Neuron (in vitro differentiated cells): ENCODE data around the gene FCER1G.
"Not testable (repeated sequence)": the region's sequence is repeated elsewhere in the genome, so short reads cannot be mapped to it uniquely, and the experiment has no call there.

ENCODE experiments used
- H2AFZ ChIP-seq: one replicate; pipeline ENCODE4 v1.6.1; 2013; ENCODE audit warnings: low read depth, mild to moderate bottlenecking, inconsistent platforms, low read length, moderate library complexity
- H3K27me3 ChIP-seq: one replicate; pipeline ENCODE4 v1.6.1; 2013; ENCODE audit warnings: low read length; ENCODE audit not compliant: insufficient read depth
- H3K36me3 ChIP-seq: one replicate; pipeline ENCODE4 v1.6.1; 2013; ENCODE audit warnings: low read length; ENCODE audit not compliant: insufficient read depth
- H3K4me1 ChIP-seq: one replicate; pipeline ENCODE4 v1.6.1; 2013; ENCODE audit warnings: low read length; ENCODE audit not compliant: insufficient read depth
- H3K4me3 ChIP-seq: 2 replicates; pipeline ENCODE4 v1.5.1; 2013; ENCODE audit warnings: mild to moderate bottlenecking, low read length, moderate library complexity
- H3K9me3 ChIP-seq: one replicate; pipeline ENCODE4 v1.6.1; 2013; ENCODE audit warnings: low read length

FCER1G gene

DNA sequence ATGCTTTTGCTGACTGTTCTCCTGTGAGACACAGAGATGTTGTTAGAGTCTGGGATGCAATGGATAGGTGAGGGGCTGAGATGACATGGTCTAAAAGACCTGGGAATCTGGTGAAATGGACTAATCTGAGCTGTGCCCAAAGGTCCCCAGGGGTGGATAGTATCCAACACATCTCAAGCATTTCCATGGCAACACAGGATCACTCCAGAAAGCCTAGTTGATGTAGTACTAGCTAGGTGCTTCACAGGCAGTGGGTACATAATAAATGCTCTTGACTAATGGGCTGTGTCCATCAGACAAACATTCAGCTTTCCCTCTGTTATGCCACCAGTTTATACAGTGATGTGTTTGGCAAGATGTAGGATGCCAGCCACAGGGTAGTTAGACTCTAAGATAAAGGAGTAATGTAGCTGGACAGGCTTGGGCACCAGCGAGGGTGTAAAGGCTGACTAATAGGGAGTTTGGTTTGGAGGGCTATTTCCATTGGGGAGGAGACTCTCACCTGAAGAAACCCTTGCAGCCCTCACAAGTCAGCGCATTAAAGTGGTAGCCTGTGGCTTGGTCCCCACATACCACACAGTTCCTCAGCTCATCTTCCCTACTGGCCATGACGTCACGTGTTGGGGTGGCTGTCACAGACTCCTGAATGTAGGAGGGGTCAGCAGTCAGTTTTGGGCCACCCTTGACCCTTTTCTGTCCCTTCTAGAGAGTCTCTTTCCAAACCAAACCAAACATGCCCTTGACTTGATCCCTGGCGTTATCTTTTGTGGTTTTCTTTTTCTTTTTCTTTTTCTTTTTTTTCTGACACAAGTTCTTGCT is 21.1 kb downstream of the FCER1G start:
- no peaks in the 10 kb centered on the region for H3K36me3 ChIP-seq
- H3K27me3 ChIP-seq: no peaks in the 10 kb centered on the region
- no peaks in the 10 kb centered on the region for H3K9me3 ChIP-seq

DNA sequence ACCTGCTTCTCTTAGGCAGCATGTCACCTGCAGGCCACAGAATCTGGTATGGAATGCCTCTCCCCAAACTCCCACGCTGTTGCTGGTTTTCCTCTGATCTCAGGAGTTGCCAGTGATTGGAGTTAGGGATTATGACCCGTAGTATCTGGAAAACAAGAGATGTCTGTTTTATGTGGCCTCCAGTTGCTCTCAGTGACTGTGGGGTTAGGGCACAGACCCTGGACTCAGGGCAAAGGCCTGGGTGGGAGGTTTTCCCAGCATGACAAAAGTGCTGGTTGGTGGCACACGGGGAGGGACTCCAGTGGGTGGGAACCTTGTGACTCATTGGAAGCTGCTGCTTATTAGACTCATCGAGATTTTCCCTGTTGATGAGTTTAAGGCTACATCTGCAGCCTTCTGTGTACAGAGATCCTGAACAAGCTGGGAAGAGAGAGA is 23.0 kb downstream of the FCER1G start, which contains the start of gene NR1I3:
Gene NR1I3, minus strand, starts transcription at position 165 of the 435 bp plus-strand sequence. CDS start 1,638 bp downstream, outside the sequence.
- H3K27me3 ChIP-seq: peaks cover 2% of the 10 kb centered on the region
- no peak within 1 kb of the TSS for H2AFZ ChIP-seq
- no peaks in the 10 kb centered on the region for H3K9me3 ChIP-seq
- H3K4me3 ChIP-seq: no peak within 1 kb of the TSS
- no peaks in the 10 kb centered on the region for H3K36me3 ChIP-seq
- peaks cover 5% of the 10 kb centered on the region for H3K4me1 ChIP-seq

More for the DNA sequence above, 21.1 kb downstream of the FCER1G start:
- Histone ChIP-seq H3K4me3 (no peak overlapping the region), H2AFZ (no peak overlapping the region), H3K4me1 (no peaks in the 10 kb centered on the region)

DNA sequence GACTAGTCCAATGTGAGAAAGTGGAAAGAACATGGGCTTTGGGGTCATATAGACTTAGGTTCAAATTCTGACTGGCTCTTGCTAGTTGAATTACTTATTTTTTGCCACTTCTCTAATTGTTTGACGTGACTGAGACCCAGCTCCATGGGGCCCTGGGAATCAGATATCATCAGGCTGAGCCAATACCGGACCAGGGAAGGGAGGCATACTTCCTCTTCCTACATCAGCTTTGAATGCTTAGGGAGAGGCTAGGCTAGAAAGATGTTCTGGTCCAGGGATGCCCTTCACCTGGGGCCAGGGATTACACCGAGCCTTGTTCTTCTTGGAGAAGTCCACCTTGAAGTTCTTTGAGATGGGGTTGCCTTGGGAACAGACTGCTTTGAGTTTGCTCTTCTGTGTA is 26.6 kb downstream of the FCER1G start:
- Histone ChIP-seq H3K36me3 (no peaks in the 10 kb centered on the region), H3K4me1 (peaks cover 5% of the 10 kb centered on the region), H3K4me3 (no peak overlapping the region), H3K9me3 (no peaks in the 10 kb centered on the region), H2AFZ (no peak overlapping the region), H3K27me3 (peaks cover 2% of the 10 kb centered on the region)

DNA sequence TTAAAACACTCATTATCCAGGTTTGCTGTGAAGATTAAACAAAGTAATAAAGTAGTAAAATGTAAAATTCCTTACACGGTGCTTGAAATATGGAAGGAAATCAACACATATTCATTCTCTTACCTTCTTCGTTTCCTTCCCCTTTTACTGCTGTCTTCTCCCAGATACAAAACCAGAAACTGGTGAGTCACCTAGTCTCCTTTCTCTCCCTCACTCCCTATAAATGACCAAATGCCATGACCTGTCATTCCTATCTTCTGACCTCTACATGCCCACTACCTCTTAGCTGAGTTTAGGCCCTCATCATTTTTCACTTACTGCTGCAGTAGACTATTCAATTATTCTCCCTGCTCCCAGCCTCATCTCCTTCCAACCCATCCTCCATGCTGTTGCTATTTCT is 27.2 kb downstream of the FCER1G start:
- Histone ChIP-seq H3K4me3 (no peak overlapping the region), H3K27me3 (peaks cover 2% of the 10 kb centered on the region), H3K9me3 (no peaks in the 10 kb centered on the region), H2AFZ (no peak overlapping the region), H3K4me1 (peaks cover 5% of the 10 kb centered on the region), H3K36me3 (no peaks in the 10 kb centered on the region)

DNA sequence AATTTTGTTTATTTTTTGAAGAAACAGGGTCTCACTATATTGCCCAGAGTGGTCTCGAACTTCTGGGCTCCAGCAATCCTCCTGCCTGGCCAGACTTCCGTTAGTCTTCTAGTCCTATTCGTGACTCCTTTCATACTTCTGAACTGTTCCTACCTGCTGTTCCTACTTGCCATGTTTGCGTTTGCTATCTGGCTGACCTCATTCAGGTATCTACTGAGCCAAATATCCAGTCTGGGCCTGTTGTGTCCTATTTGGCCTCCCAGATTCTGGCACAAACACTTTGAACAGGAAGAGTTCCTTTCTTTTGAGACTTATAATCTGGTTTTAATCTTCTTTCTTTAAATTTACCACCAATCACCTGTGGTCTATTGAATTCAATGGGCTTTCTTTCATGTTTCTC is 29.8 kb downstream of the FCER1G start:
- H2AFZ ChIP-seq: no peak overlapping the region
- H3K4me3 ChIP-seq: no peak overlapping the region
- peaks cover 2% of the 10 kb centered on the region for H3K27me3 ChIP-seq
- H3K9me3 ChIP-seq: no peaks in the 10 kb centered on the region
- peaks cover 5% of the 10 kb centered on the region for H3K4me1 ChIP-seq
- H3K36me3 ChIP-seq: no peaks in the 10 kb centered on the region

DNA sequence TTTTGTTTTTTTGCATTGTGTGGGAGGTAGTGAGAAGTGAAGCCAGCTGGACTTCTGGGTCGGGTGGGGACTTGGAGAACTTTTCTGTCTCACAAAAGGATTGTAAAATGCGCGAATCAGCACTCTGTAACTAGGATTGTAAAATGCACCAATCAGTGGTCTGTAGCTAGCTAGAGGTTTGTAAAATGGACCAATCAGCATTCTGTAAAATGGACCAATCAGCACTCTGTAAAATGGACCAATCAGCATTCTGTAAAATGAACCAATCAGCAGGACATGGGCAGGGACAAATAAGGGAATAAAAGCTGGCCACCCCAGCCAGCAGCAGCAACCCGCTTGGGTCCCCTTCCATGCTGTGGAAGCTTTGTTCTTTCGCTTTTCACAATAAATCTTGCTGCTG is 35.0 kb downstream of the FCER1G start:
- not testable (repeated sequence) for H3K4me3 ChIP-seq, H3K36me3 ChIP-seq, H3K9me3 ChIP-seq, H3K27me3 ChIP-seq, H3K4me1 ChIP-seq, H2AFZ ChIP-seq

DNA sequence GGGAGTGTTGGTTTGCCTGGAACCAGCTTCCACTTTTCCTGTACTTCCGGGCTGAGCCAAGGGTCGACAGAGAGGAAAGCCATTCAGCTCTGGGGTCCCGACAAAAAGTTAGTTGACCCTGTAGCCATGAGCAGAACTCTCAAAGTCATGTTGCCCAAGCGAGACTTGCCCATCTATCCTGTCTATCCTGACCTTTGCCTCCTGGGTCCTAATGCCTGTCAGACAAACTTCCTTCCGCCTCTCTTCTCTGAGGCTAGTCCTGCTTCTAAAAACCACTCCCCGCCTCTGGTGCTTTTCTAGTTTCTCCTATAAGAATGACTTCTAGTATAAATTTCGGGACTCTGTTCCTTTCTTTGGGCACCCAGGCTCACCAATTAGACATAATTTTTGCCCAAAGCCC is 35.7 kb downstream of the FCER1G start:
- no peaks in the 10 kb centered on the region for H3K4me1 ChIP-seq
- no peaks in the 10 kb centered on the region for H3K9me3 ChIP-seq
- H3K27me3 ChIP-seq: no peaks in the 10 kb centered on the region
- H3K36me3 ChIP-seq: no peaks in the 10 kb centered on the region
- H2AFZ ChIP-seq: no peak overlapping the region
- no peak overlapping the region for H3K4me3 ChIP-seq

DNA sequence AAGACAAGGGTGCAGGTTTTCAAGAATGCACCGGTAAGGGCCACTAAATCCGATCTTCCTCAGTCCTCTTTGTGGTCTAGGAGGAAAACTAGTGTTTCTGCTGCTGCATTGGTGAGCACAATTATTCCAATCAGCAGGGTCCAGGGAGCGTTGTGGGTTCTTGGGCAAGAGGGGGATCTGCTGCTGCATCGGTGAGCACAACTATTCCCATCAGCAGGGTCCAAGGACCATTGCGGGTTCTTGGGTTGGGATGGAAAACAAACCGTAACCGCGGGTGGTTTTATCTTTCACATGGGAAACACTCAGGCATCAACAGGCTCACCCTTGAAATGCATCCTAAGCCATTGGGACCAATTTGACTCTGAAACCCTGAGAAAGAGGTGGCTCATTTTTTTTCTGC is 36.5 kb downstream of the FCER1G start:
- Histone ChIP-seq H3K9me3 (no peaks in the 10 kb centered on the region), H3K36me3 (no peaks in the 10 kb centered on the region), H3K27me3 (no peaks in the 10 kb centered on the region), H3K4me1 (no peaks in the 10 kb centered on the region), H3K4me3 (no peak overlapping the region), H2AFZ (no peak overlapping the region)

DNA sequence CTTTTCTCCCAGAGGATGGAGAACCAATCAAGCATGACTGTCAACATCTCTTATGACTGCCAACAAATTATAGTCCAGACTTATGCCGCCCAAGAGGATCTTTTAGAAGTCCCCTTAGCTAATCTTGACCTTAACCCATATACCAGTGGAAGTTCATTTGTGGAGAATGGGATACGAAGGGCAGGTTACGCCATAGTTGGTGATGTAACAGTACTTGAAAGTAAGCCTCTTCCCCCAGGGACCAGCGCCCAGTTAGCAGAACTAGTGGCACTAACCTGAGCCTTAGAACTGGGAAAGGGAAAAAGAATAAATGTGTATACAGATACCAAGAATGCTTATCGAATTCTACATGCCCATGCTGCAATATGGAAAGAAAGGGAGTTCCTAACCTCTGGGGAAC is 40.2 kb downstream of the FCER1G start:
- H3K4me3 ChIP-seq, H2AFZ ChIP-seq, H3K36me3 ChIP-seq, H3K4me1 ChIP-seq, H3K9me3 ChIP-seq: not testable (repeated sequence)
- H3K27me3 ChIP-seq: peaks cover 25% of the 10 kb centered on the region

DNA sequence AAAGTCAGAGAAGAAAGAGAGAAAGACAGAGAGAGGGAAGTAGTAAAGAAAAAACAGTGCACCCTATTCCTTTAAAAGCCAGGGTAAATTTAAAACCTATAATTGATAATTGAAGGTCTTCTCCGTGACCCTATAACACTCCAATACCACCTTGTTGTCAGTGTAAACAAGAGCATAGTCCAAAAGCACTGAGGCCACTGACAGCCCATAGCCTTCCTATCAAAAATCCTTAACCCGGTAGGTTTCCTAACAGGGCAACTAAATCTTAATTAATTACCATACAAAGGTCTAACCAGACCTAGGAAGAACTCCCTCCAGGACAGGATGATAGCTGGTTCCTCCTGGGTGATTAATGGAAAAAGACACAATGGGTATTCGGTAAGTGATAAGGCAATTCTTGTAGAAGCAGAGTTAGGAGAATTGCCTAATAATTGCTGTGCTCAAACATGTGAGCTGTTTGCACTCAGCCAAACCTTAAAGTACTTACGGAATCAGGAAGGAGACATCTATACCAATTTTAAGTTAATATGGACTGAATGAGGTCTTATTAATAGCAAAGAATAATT is 40.9 kb downstream of the FCER1G start:
- not testable (repeated sequence) for H3K9me3 ChIP-seq, H3K4me1 ChIP-seq, H3K4me3 ChIP-seq, H2AFZ ChIP-seq, H3K36me3 ChIP-seq
- H3K27me3 ChIP-seq: peaks cover 33% of the 10 kb centered on the region

DNA sequence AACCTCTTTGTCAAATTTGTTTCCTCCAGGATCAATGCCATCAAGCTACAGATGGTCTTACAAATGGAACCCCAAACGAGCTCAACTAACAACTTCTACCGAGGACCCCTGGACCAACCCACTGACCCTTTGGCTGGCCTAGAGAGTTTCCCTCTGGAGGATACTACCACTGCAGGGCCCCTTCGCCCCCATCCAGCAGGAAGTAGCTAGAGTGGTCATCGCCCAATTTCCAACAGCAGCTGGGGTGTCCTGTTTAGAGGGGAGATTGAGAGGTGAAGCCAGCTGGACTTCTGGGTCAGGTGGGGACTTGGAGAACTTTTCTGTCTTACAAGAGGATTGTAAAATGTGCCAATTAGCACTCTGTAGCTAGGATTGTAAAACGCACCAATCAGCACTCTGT is 42.0 kb downstream of the FCER1G start:
- H3K9me3 ChIP-seq, H2AFZ ChIP-seq, H3K4me1 ChIP-seq, H3K36me3 ChIP-seq, H3K4me3 ChIP-seq: not testable (repeated sequence)
- H3K27me3 ChIP-seq: peaks cover 41% of the 10 kb centered on the region

DNA sequence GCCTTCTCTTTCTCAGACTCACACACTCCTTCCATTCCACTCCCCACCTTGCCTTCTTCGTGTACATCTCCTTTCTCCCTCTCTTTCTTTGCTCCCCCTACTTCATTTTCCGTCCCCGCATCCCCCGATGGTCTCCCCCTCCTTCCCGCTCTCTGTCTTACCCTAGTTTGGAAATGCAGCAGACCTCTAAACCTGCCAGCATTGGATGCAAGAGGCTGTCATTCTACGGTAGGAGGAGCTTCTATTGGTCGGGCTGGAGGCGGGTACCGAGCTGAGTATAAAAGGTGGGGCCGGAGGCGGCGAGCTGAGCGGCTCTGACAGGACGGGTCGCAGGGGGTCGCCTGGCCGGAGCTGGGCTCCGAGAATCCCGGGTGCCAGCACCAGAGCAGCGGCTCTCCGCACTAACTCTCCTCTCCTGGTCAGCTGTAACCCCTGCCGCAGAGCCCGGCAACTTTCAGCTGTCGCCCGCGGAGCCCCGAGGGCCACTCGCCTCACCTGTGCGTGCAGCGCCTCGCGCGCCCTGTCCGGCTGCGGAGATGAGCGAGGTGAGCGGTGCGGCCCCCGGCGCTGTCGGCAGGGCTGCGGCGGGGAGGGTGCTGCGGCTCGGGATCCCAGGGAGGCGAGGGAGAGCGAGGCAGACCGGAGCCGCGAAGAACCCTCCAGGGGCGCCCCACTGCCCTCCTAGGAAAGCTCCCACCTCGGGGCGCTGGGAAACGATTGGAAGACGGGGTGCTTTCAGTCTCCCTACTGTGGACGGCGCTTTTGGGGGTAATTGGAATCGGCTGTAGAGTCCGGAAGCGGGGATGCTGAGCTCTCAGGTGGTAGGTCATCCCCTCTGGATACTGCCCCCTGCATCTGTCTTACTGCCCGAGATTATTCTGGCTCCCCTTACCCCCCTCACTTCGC is 43.6 kb downstream of the FCER1G start, which contains the start of gene PCP4L1:
Gene PCP4L1, plus strand, starts transcription at position 307 of the 906 bp plus-strand sequence. Its CDS starts 230 bp downstream, at position 537.
- Histone ChIP-seq H3K36me3 (no peaks in the 10 kb centered on the region), H3K9me3 (peaks cover 7% of the 10 kb centered on the region), H2AFZ (peak within 1 kb of the TSS; percentile 71), H3K4me3 (peak within 1 kb of the TSS; percentile 43), H3K4me1 (peaks cover 4% of the 10 kb centered on the region), H3K27me3 (peaks cover 41% of the 10 kb centered on the region)

DNA sequence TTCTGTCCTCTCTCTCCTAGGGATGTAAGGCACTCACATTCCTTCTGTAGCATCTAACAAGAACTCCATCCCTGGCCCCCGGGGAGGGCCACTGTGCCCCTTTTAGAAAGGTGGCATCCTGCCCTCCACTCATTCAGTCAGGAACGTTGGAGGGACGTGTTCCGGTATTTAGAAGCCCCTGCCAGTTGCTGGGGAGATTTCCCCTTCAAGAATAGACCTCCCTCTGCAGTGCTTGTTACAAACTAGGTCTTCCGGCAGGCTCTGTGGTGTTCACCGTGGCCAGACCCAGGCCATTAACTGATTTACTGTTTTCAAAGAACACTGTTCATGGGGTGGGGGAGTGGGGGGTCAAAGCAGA is 44.2 kb downstream of the FCER1G start:
- H3K27me3 ChIP-seq: peaks cover 41% of the 10 kb centered on the region
- H2AFZ ChIP-seq: no peak overlapping the region
- H3K9me3 ChIP-seq: peaks cover 7% of the 10 kb centered on the region
- H3K4me3 ChIP-seq: no peak overlapping the region
- H3K36me3 ChIP-seq: no peaks in the 10 kb centered on the region
- peaks cover 4% of the 10 kb centered on the region for H3K4me1 ChIP-seq
